Hematopoietic multipotent progenitor cell (in vitro differentiated cells): Measurements from ENCODE around the gene FOXD3. TPM values are rescaled to one million over a fixed set of nuclear protein-coding genes. Genes with fewer than 3 reads are reported as not detected.
"Not testable (repeated sequence)": the region's sequence is repeated elsewhere in the genome, so short reads cannot be mapped to it uniquely, and the experiment has no call there.

Experiments used
- DNase-seq, 3 donors: peaks; one replicate each; pipeline ENCODE4 v3.0.0-alpha.2; 2011 to 2015; ENCODE audit warnings: low read depth in 2 of 3, low spot score in 2 of 3
- small RNA-seq: library from RNA; depleted of rRNA; stranded (forward); fragments of <200 nt; gene quantifications from one replicate; pipeline ENCODE3, GENCODE V24; 2012
- total RNA-seq: library from RNA; depleted of rRNA; stranded (reverse); fragments of >200 nt; gene quantifications from one replicate; pipeline ENCODE4 v1.2.3, GENCODE V29; 2012

FOXD3 gene
- total RNA-seq, 1 donor = not detected

DNA sequence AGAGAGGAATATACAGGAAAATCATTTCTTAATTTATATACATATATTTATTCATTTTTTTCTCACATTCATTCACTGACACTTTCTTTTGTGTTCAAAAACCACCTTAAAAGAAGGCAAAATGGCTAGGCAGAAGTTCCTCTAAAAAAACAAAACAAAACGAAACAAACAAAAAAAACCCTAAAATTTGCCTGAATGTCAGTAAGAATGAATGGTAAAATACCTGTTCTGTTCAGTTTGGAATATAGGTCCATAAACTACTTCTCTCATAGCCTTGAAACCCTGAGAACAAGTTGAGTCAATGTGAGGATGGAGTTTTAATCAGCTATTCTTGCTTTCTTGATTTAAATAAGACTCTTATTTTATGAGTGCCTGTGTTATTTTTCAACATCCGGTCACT, 30.4 kb downstream of the FOXD3 start:
- DNase-seq = no peak

GRCh38 chr1:63356234-63356633, 33.9 kb downstream of the FOXD3 start:
- not testable (repeated sequence) for DNase-seq

- DNase-seq = no peak
Observed at GRCh38 chr1:63359561-63359960, 37.2 kb downstream of the FOXD3 start.

- DNase-seq = no peak
Observed at GRCh38 chr1:63362073-63362472, 39.7 kb downstream of the FOXD3 start.

DNA sequence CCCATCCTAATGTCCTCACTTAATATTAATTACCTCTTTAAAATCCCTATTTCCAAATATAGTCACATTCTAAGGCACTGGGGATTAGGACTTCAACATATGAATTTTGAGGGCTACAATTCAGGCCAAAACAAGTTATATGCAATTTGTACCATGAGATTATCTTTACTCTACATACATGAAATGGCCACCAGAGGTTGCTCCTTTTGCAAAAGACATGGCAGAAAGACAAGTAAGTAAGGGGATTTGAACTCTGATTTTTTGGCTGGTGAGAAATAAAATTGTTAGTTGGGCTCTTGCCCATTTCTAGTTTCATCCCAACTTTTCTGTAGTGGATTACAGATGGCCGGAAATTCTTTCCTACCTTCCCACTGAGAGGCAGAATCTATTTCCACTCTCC, 40.2 kb downstream of the FOXD3 start:
- peak in 1 of 3 donors; percentile 20 for DNase-seq

DNA sequence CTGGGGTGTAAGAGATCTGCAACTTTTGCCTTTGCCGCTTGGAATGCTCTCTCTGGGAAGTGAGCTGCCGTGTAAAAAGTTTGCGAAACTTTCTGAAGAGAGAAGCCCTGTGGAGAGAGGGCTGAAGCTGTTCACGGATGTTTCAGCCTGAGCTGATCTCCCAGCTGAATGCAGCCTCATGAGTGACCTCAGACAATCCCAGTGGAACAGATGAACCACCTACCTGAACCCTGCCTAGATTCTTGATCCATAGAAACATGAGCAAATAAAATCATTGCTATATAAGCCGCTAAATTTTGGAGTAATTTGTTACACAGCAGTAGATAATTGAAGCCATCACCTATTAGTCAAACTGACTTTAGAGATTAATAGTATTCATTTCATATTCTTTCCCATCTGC, 40.6 kb downstream of the FOXD3 start:
- no peak for DNase-seq

GRCh38 chr1:63366908-63367214, 44.5 kb downstream of the FOXD3 start:
- DNase-seq = peak in 1 of 3 donors; percentile 2

DNA sequence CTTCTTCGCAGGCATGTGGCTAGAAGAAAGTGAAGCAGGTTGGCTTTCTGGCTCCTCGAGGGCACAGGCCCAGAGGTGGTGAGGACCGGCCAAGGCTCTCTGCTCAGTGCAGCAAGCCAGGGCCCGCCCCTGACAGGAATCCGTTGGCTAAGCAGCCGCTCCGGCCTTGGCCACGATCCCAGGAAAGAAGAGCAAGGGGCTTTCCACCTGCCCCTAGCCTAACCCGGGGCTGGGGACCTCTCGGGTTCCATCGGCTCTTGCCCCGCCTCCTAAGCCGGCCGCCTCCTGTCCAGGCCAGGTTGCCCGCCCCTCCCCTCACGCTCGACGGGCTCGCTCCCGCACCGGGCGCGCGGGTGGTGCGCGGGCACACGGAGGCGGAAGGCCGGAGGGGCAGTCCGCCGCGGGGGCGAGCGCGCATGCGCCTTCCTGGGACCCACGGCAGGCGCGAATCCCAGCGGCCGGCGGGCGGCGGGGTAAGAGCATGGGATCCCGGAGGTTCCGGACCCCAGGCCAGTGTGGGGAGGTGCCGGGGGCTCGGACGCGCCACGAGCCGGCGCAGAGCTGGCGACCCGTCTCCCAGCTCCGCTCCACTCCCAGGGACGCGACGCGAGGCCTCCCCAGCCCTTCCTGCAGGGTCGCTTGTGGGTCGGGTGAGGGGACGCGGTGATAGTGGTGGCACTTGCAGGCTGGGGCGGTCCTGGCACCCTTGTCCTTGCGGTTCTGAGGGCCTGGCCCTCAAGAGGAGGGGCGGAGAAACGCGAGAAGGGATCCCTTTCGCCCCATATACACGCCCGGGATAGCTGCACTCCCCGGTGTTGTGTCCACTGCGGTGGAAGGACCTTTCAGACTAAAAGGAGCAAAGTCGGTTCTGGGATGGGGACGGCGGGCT, 45.1 kb downstream of the FOXD3 start, which contains the start of gene ALG6:
Gene ALG6, plus strand, starts transcription at position 413 of the 889 bp plus-strand sequence. CDS start 3,351 bp downstream, outside the sequence.
- peak; percentile 78 to 93 (median 92) for DNase-seq

DNA sequence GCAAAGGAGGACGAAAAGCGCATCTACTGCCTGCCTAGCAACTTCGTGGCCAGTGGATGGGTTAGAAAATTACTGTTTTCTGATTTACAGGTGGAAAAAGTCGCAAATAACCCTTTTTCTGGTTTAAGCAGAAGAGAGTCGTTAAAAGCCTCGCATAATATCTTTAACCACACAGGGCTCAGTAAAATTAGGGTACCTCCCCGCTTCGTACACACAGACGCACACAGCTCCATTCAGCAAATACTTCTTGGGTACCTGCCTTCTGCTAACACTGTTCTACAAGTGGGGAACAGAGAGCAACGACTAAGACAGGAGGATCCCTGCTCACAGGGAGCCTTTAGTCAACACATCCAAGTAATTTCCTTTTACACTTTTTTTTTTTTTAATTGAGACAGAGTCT, 45.8 kb downstream of the FOXD3 start:
- no peak for DNase-seq

Small RNAs within 50 kb of the gene (small RNA-seq; reads per million reads assigned to genes)
- gene MIR6068 (not detected), gene RF00019 (not detected)

Other genes starting within 250 kb of the FOXD3 start
- gene ALG6, start 45.1 kb downstream of the FOXD3 start, total RNA-seq = 8.1 TPM
- 5.7 TPM for gene ITGB3BP, start 200.7 kb downstream of the FOXD3 start, total RNA-seq
- 3.0 TPM for gene EFCAB7, start 201.0 kb downstream of the FOXD3 start, total RNA-seq